ENCODE results near the gene ANGPT4. TPM values are rescaled to one million over a fixed set of nuclear protein-coding genes. Genes with fewer than 3 reads are reported as not detected.

Gene ANGPT4
- total and polyA plus RNA-seq, 9 of the 15 experiments (the other 6 are each of a cell fraction or from before 2014, with no cell fraction given): not detected

GRCh38 chr20:881783-882144 lies 34.4 kb downstream of the ANGPT4 start:
- TF ChIP-seq REST (IDR thresholded peaks at IDR 0.05; ENCODE audit: borderline replicate concordance) (no peak), REST (CRISPR knock-in tag; IDR thresholded peaks at IDR 0.05; ENCODE audit: low read depth) (0 out of 2 replicates have a peak, but pooled peaks have one; percentile 7), RBM25 (IDR thresholded peaks at IDR 0.05; ENCODE audit: low read depth, low read length, severe bottlenecking) (peak; percentile 37), TRIM25 (IDR thresholded peaks at IDR 0.05; ENCODE audit: borderline replicate concordance) (no peak)
- Histone ChIP-seq H3K36me3 (ENCODE audit: control insufficient read depth, insufficient read depth, low read length) (no peaks in the 10 kb centered on the region), H4K20me1 (replicated peaks; ENCODE audit: control insufficient read depth, insufficient read depth, low read length) (no peaks in the 10 kb centered on the region), H3K79me2 (ENCODE audit: control insufficient read depth, insufficient read depth, low read length) (no peaks in the 10 kb centered on the region), H3K9me3 (replicated peaks; ENCODE audit: control insufficient read depth, insufficient read depth, low read depth, low read length) (no peaks in the 10 kb centered on the region), H3K4me3 (no peak overlapping the region), H2AFZ (ENCODE audit: low read depth, low read length) (no peak overlapping the region), H3K27ac (ENCODE audit: extremely low read depth, low read depth, low read length) (no peak overlapping the region), H3K9me1 (ENCODE audit: control insufficient read depth, insufficient read depth, low read length) (no peaks in the 10 kb centered on the region), H3K4me2 (ENCODE audit: insufficient read depth, low read length) (no peak overlapping the region), H3K9ac (ENCODE audit: insufficient read depth in 1 of 2, low read depth in 2 of 2, low read length in 2 of 2) (no peak overlapping the region), H3K27me3 (ENCODE audit: control insufficient read depth in 2 of 2, insufficient read depth in 2 of 2, low read length in 2 of 2) (peaks cover 0 to 11% of the 10 kb centered on the region in 2 experiments; a peak in 2 of 5 replicates), H3K4me1 (replicated peaks in 1 of 2; ENCODE audit: control insufficient read depth in 2 of 2, insufficient read depth in 2 of 2, low read length in 2 of 2) (peaks cover 0 to 6% of the 10 kb centered on the region in 2 experiments; a peak in 2 of 5 replicates)
- in situ Hi-C loops (cut with MboI) (no loop called here), intact Hi-C loops (cut with micrococcal nuclease) (no loop called here)
- FAIRE-seq (no peak), DNase-seq (ENCODE audit: extremely low read depth in 1 of 4, low spot score in 3 of 4) (no peak), ATAC-seq (no peak)
- BruUV-seq (replicated peaks): no TSS peak
- CTCF ChIA-PET (ENCODE audit: low intra/inter-chr PET ratio): no interaction called here
- POLR2A ChIA-PET: no interaction called here

Data from K562 (cell line).